Naive B cell (primary cell): ENCODE data around the gene WHRN. TPM values are rescaled to one million over a fixed set of nuclear protein-coding genes. Genes with fewer than 3 reads are reported as not detected.

Experiments
- ATAC-seq, 2 donors: fragments of 150-1000 bp; cut with Tn5 transposase; 2 replicates each; pipeline ENCODE4 v1.10.0; 2021; ENCODE audit warnings: low read depth in 2 of 2, mild to moderate bottlenecking in 2 of 2, moderate library complexity in 2 of 2
- DNase-seq: peaks from one replicate; pipeline ENCODE4 v3.0.0; 2022
- H3K27ac Mint-ChIP-seq, 6 donors: one replicate each; pipeline ENCODE4 v1.8.0; 2020 to 2022; ENCODE audit warnings: mild to moderate bottlenecking in 6 of 6, mixed read lengths in 6 of 6, moderate library complexity in 5 of 6, inconsistent platforms in 2 of 6
- H3K27me3 Mint-ChIP-seq, 3 donors: one replicate each; pipeline ENCODE4 v1.8.0; 2021 to 2022; ENCODE audit warnings: mixed read lengths in 3 of 3, mild to moderate bottlenecking in 1 of 3
- H3K36me3 Mint-ChIP-seq, 2 donors: one replicate each; pipeline ENCODE4 v1.8.0; 2020 to 2022; ENCODE audit warnings: mixed read lengths in 2 of 2, inconsistent platforms in 1 of 2, mild to moderate bottlenecking in 1 of 2
- H3K4me1 Mint-ChIP-seq, 3 donors: one replicate each; pipeline ENCODE4 v1.8.0; 2020 to 2022; ENCODE audit warnings: mixed read lengths in 3 of 3, inconsistent platforms in 1 of 3, mild to moderate bottlenecking in 1 of 3, moderate library complexity in 1 of 3
- H3K4me3 Mint-ChIP-seq, 8 donors: one replicate each; pipeline ENCODE4 v1.8.0; 2020 to 2022; ENCODE audit warnings: mild to moderate bottlenecking in 8 of 8, mixed read lengths in 8 of 8, moderate library complexity in 8 of 8, inconsistent platforms in 2 of 8
- H3K9me3 Mint-ChIP-seq, 7 donors: one replicate each; pipeline ENCODE4 v1.8.0; 2020 to 2022; ENCODE audit warnings: mixed read lengths in 7 of 7, mild to moderate bottlenecking in 5 of 7, inconsistent platforms in 2 of 7, moderate library complexity in 1 of 7
- polyA plus RNA-seq, 6 donors: library from polyadenylated mRNA; unstranded; fragments of 300-500 nt; fragmentation: Illumina TruSeq; gene quantifications; one replicate each; pipeline ENCODE4 v1.2.3, GENCODE V29; 2021; ENCODE audit warnings: low read depth in 6 of 6

The WHRN gene
- polyA plus RNA-seq, 6 donors from 2014 or later: 0.27 to 2.0 (median 0.95) TPM

GRCh38 chr9:114410910-114411309, 94.4 kb downstream of the WHRN start:
- no peak overlapping the region for H3K27ac Mint-ChIP-seq
- no peaks in the 10 kb centered on the region for H3K36me3 Mint-ChIP-seq
- H3K9me3 Mint-ChIP-seq: no peaks in the 10 kb centered on the region
- DNase-seq (no peak), ATAC-seq (no peak)
- no peaks in the 10 kb centered on the region for H3K27me3 Mint-ChIP-seq
- H3K4me3 Mint-ChIP-seq: no peak overlapping the region
- H3K4me1 Mint-ChIP-seq: peaks cover 0 to 6% (median 4%) of the 10 kb centered on the region in 3 donors

GRCh38 chr9:114409842-114410241, 95.4 kb downstream of the WHRN start:
- Mint-ChIP-seq H3K9me3 (no peaks in the 10 kb centered on the region), H3K4me3 (no peak overlapping the region), H3K4me1 (peaks cover 5 to 16% (median 11%) of the 10 kb centered on the region in 3 donors), H3K27ac (no peak overlapping the region), H3K36me3 (no peaks in the 10 kb centered on the region), H3K27me3 (no peaks in the 10 kb centered on the region)
- DNase-seq (no peak), ATAC-seq (no peak)

GRCh38 chr9:114409103-114409780, 96.0 kb downstream of the WHRN start:
- H3K4me3 Mint-ChIP-seq: no peak overlapping the region
- H3K27ac Mint-ChIP-seq: no peak overlapping the region
- peaks cover 5 to 16% (median 11%) of the 10 kb centered on the region in 3 donors for H3K4me1 Mint-ChIP-seq
- DNase-seq: no peak
- ATAC-seq: no peak
- H3K27me3 Mint-ChIP-seq: no peaks in the 10 kb centered on the region
- no peaks in the 10 kb centered on the region for H3K9me3 Mint-ChIP-seq
- H3K36me3 Mint-ChIP-seq: no peaks in the 10 kb centered on the region

GRCh38 chr9:114408645-114409044, 96.6 kb downstream of the WHRN start:
- H3K36me3 Mint-ChIP-seq: no peaks in the 10 kb centered on the region
- H3K27me3 Mint-ChIP-seq: no peaks in the 10 kb centered on the region
- ATAC-seq (no peak), DNase-seq (no peak)
- H3K27ac Mint-ChIP-seq: no peak overlapping the region
- H3K4me3 Mint-ChIP-seq: no peak overlapping the region
- no peaks in the 10 kb centered on the region for H3K9me3 Mint-ChIP-seq
- peaks cover 5 to 16% (median 11%) of the 10 kb centered on the region in 3 donors for H3K4me1 Mint-ChIP-seq

GRCh38 chr9:114407889-114408288, 97.4 kb downstream of the WHRN start:
- Mint-ChIP-seq H3K27ac (peak overlapping the region in 2 of 6 donors; percentile 35 to 53), H3K27me3 (no peaks in the 10 kb centered on the region), H3K9me3 (no peaks in the 10 kb centered on the region)

GRCh38 chr9:114406441-114406840, 98.8 kb downstream of the WHRN start:
- DNase-seq (no peak), ATAC-seq (no peak)
- H3K4me1 Mint-ChIP-seq: peaks cover 5 to 16% (median 11%) of the 10 kb centered on the region in 3 donors
- H3K36me3 Mint-ChIP-seq: no peaks in the 10 kb centered on the region
- peak overlapping the region in 2 of 8 donors; percentile 16 to 22 for H3K4me3 Mint-ChIP-seq
- H3K27me3 Mint-ChIP-seq: no peaks in the 10 kb centered on the region
- H3K9me3 Mint-ChIP-seq: no peaks in the 10 kb centered on the region
- no peak overlapping the region for H3K27ac Mint-ChIP-seq

More at GRCh38 chr9:114407889-114408288, 97.4 kb downstream of the WHRN start:
- Mint-ChIP-seq H3K36me3 (no peaks in the 10 kb centered on the region), H3K4me1 (peaks cover 5 to 16% (median 11%) of the 10 kb centered on the region in 3 donors), H3K4me3 (peak overlapping the region in 1 of 8 donors; percentile 29)
- DNase-seq (no peak), ATAC-seq (no peak)

- Mint-ChIP-seq H3K4me1 (peaks cover 5 to 16% (median 11%) of the 10 kb centered on the region in 3 donors), H3K27ac (peak overlapping the region in 4 of 6 donors; percentile 12 to 94 (median 83)), H3K4me3 (peak overlapping the region in 1 of 8 donors; percentile 51), H3K36me3 (no peaks in the 10 kb centered on the region), H3K9me3 (no peaks in the 10 kb centered on the region), H3K27me3 (no peaks in the 10 kb centered on the region)
- ATAC-seq (peak; percentile 99), DNase-seq (peak; percentile 72)
Observed at GRCh38 chr9:114405294-114406034, 99.8 kb downstream of the WHRN start.

GRCh38 chr9:114404531-114404930, 100.7 kb downstream of the WHRN start:
- no peak for ATAC-seq
- H3K27ac Mint-ChIP-seq: no peak overlapping the region

GRCh38 chr9:114403153-114403756, 102.0 kb downstream of the WHRN start:
- ATAC-seq (no peak), DNase-seq (no peak)
- no peak overlapping the region for H3K4me3 Mint-ChIP-seq
- H3K36me3 Mint-ChIP-seq: no peaks in the 10 kb centered on the region
- peak overlapping the region in 1 of 6 donors; percentile 64 for H3K27ac Mint-ChIP-seq
- peaks cover 5 to 25% (median 11%) of the 10 kb centered on the region in 3 donors for H3K4me1 Mint-ChIP-seq
- H3K9me3 Mint-ChIP-seq: no peaks in the 10 kb centered on the region
- no peaks in the 10 kb centered on the region for H3K27me3 Mint-ChIP-seq

More at GRCh38 chr9:114404531-114404930, 100.7 kb downstream of the WHRN start:
- Mint-ChIP-seq H3K36me3 (no peaks in the 10 kb centered on the region), H3K4me1 (peaks cover 5 to 16% (median 11%) of the 10 kb centered on the region in 3 donors), H3K27me3 (no peaks in the 10 kb centered on the region), H3K4me3 (no peak overlapping the region), H3K9me3 (no peaks in the 10 kb centered on the region)
- no peak for DNase-seq

GRCh38 chr9:114401344-114401743, 103.9 kb downstream of the WHRN start:
- H3K27ac Mint-ChIP-seq: peak overlapping the region in 3 of 6 donors; percentile 7 to 45 (median 36)
- peaks cover 0 to 8% of the 10 kb centered on the region in 2 donors for H3K36me3 Mint-ChIP-seq
- no peaks in the 10 kb centered on the region for H3K9me3 Mint-ChIP-seq
- ATAC-seq: no peak
- peak overlapping the region in 1 of 8 donors; percentile 54 for H3K4me3 Mint-ChIP-seq
- no peak for DNase-seq
- peaks cover 16 to 35% (median 24%) of the 10 kb centered on the region in 3 donors for H3K4me1 Mint-ChIP-seq
- H3K27me3 Mint-ChIP-seq: no peaks in the 10 kb centered on the region

- no peaks in the 10 kb centered on the region for H3K27me3 Mint-ChIP-seq
- H3K4me3 Mint-ChIP-seq: peak overlapping the region in 1 of 8 donors; percentile 89
- peaks cover 21 to 38% (median 26%) of the 10 kb centered on the region in 3 donors for H3K4me1 Mint-ChIP-seq
- ATAC-seq (no peak), DNase-seq (no peak)
- no peaks in the 10 kb centered on the region for H3K9me3 Mint-ChIP-seq
- H3K36me3 Mint-ChIP-seq: peaks cover 0 to 8% of the 10 kb centered on the region in 2 donors
- H3K27ac Mint-ChIP-seq: peak overlapping the region in 4 of 6 donors; percentile 21 to 96 (median 80)
Observed at GRCh38 chr9:114400772-114401171, 104.5 kb downstream of the WHRN start.

- Mint-ChIP-seq H3K27me3 (no peaks in the 10 kb centered on the region), H3K9me3 (no peaks in the 10 kb centered on the region), H3K4me3 (peak overlapping the region in 2 of 8 donors; percentile 47 to 89), H3K27ac (peak overlapping the region in 5 of 6 donors; percentile 51 to 96 (median 82)), H3K36me3 (peaks cover 0 to 8% of the 10 kb centered on the region in 2 donors), H3K4me1 (peaks cover 22 to 38% (median 26%) of the 10 kb centered on the region in 3 donors)
- ATAC-seq (no peak), DNase-seq (no peak)
Observed at GRCh38 chr9:114400219-114400618, 105.1 kb downstream of the WHRN start.

- peak overlapping the region in 4 of 6 donors; percentile 16 to 96 (median 91) for H3K27ac Mint-ChIP-seq
- no peak for DNase-seq
Observed at GRCh38 chr9:114399381-114399780, 105.9 kb downstream of the WHRN start.

More at GRCh38 chr9:114399381-114399780, 105.9 kb downstream of the WHRN start:
- no peak for ATAC-seq
- H3K4me1 Mint-ChIP-seq: peaks cover 30 to 43% (median 33%) of the 10 kb centered on the region in 3 donors
- peaks cover 0 to 11% of the 10 kb centered on the region in 2 donors for H3K36me3 Mint-ChIP-seq
- no peaks in the 10 kb centered on the region for H3K27me3 Mint-ChIP-seq
- H3K4me3 Mint-ChIP-seq: peak overlapping the region in 2 of 8 donors; percentile 69 to 89
- no peaks in the 10 kb centered on the region for H3K9me3 Mint-ChIP-seq
